ENCODE data around the gene CEMIP2. TPM values are rescaled to one million over a fixed set of nuclear protein-coding genes. Genes with fewer than 3 reads are reported as not detected.
A peak's percentile ranks its signal among the peaks of the same experiment; 100 is the strongest.

The CEMIP2 gene
- total and polyA plus RNA-seq, 2 of the 13 experiments (the other 11 are each of a cell fraction or from before 2014, with no cell fraction given) = 94.3 to 128 TPM

DNA sequence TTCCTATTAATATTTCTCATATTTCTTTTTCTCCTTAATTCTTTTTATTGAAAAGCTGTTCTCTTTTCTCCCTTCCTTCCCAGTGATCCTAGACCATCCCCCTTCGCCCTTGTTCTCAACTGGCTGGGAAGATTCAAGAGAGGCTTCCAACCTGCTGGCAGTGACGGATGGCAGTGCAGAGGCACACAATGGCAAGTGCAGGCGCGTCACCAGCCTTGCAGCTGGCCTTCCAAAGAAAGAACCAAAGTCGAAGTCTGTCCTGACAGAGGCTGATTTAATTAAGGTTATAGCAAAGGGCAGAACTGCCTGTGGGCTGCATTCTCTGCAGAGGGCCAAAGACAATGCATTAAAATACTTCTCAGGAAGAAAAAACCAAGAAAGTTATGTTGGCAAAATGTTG lies 7.4 kb downstream of the CEMIP2 start (continued):
- peak; percentile 59 for TF ChIP-seq ZNF687 (CRISPR knock-in tag; IDR thresholded peaks at IDR 0.05)
- no peak for TF ChIP-seq ZBTB3 (CRISPR knock-in tag; IDR thresholded peaks at IDR 0.05; ENCODE audit: borderline replicate concordance, low read depth)
- no peak for TF ChIP-seq RBM39 (IDR thresholded peaks at IDR 0.05; ENCODE audit: low read depth, low read length, poor library complexity, severe bottlenecking)
- TF ChIP-seq, protein P1, sequence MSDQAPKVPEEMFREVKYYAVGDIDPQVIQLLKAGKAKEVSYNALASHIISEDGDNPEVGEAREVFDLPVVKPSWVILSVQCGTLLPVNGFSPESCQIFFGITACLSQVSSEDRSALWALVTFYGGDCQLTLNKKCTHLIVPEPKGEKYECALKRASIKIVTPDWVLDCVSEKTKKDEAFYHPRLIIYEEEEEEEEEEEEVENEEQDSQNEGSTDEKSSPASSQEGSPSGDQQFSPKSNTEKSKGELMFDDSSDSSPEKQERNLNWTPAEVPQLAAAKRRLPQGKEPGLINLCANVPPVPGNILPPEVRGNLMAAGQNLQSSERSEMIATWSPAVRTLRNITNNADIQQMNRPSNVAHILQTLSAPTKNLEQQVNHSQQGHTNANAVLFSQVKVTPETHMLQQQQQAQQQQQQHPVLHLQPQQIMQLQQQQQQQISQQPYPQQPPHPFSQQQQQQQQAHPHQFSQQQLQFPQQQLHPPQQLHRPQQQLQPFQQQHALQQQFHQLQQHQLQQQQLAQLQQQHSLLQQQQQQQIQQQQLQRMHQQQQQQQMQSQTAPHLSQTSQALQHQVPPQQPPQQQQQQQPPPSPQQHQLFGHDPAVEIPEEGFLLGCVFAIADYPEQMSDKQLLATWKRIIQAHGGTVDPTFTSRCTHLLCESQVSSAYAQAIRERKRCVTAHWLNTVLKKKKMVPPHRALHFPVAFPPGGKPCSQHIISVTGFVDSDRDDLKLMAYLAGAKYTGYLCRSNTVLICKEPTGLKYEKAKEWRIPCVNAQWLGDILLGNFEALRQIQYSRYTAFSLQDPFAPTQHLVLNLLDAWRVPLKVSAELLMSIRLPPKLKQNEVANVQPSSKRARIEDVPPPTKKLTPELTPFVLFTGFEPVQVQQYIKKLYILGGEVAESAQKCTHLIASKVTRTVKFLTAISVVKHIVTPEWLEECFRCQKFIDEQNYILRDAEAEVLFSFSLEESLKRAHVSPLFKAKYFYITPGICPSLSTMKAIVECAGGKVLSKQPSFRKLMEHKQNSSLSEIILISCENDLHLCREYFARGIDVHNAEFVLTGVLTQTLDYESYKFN (CRISPR knock-in tag; conservative IDR thresholded peaks at IDR 0.05) = no peak
- no peak for TF ChIP-seq GLI4 (CRISPR knock-in tag; IDR thresholded peaks at IDR 0.05; ENCODE audit: borderline replicate concordance)
- TF ChIP-seq ZZZ3 (CRISPR knock-in tag; IDR thresholded peaks at IDR 0.05; ENCODE audit: borderline replicate concordance) = no peak
- TF ChIP-seq, protein P2, sequence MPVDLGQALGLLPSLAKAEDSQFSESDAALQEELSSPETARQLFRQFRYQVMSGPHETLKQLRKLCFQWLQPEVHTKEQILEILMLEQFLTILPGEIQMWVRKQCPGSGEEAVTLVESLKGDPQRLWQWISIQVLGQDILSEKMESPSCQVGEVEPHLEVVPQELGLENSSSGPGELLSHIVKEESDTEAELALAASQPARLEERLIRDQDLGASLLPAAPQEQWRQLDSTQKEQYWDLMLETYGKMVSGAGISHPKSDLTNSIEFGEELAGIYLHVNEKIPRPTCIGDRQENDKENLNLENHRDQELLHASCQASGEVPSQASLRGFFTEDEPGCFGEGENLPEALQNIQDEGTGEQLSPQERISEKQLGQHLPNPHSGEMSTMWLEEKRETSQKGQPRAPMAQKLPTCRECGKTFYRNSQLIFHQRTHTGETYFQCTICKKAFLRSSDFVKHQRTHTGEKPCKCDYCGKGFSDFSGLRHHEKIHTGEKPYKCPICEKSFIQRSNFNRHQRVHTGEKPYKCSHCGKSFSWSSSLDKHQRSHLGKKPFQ (CRISPR knock-in tag; IDR thresholded peaks at IDR 0.05; ENCODE audit: insufficient replicate concordance) = no peak
- TF ChIP-seq TGIF2 (CRISPR knock-in tag; IDR thresholded peaks at IDR 0.05) = 0 out of 2 replicates have a peak, but pooled peaks have one; percentile 35
- TF ChIP-seq CENPBD1 (CRISPR knock-in tag; IDR thresholded peaks at IDR 0.05; ENCODE audit: borderline replicate concordance, low read depth) = no peak
- no peak for TF ChIP-seq ZSCAN25 (CRISPR knock-in tag; IDR thresholded peaks at IDR 0.05)
- TF ChIP-seq MLLT10 (CRISPR knock-in tag; IDR thresholded peaks at IDR 0.05) = no peak
- no peak for TF ChIP-seq CHD4 (IDR thresholded peaks at IDR 0.05; ENCODE audit: borderline replicate concordance, low read length)
- TF ChIP-seq ZNF879 (CRISPR knock-in tag; IDR thresholded peaks at IDR 0.05) = no peak
- 0 out of 2 replicates have a peak, but pooled peaks have one; percentile 14 for TF ChIP-seq ARID5B (CRISPR knock-in tag; IDR thresholded peaks at IDR 0.05)
- no peak for TF ChIP-seq ARID2 (CRISPR knock-in tag; IDR thresholded peaks at IDR 0.05; ENCODE audit: borderline replicate concordance)
